ENCODE measurements around the gene ARHGEF4. TPM values are rescaled to one million over a fixed set of nuclear protein-coding genes. Genes with fewer than 3 reads are reported as not detected.

ARHGEF4 gene
- total and polyA plus RNA-seq, 8 donors, result 16.3 to 58.2 (median 19.8) TPM

DNA sequence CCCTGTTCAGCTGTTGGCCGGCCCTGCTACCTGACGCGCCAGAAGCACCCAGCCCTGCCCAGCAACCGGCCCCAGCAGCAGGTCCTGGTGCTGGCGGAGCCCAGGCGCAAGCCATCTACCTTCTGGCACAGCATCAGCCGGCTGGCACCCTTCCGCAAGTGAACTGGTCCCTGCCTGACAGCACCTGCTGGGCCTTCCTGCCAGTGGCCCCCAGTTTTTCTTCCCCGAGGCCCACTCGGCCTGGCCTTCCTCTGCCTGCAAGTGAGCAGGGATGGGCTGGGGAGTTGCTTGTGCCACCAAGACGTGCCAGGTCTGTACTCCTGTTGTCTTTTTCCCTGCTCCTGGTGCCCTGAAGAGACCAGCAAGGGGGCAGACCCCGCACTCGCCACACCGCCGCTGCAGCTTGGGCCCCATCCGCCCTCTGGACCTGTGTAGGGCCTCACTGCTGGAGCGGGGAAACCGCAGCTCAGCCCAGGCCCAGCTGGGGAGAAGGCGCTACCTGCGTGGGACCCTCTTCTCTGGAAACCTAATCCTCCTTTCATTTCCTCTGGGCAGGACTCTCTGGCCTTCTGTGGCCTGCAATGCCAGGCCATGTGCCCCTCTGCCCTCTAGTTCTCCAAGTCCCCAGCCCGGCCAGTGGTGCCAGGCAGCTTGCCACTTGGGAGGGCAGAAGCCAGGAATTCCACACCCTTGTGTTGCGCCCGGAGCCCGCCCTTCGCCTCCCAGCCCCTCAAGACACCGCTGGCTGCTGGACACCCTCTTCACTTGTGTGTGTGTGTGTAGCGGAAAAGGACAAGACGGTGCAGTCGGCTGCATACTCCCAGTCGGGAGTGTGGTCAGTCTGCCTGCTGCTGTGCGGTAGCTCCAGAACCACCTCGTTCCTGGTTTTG, 209.6 kb downstream of the ARHGEF4 start:
- 90 to 93% methylated on average over 31 to 32 of the region's 32 CpGs for WGBS, 2 donors
- TF ChIP-seq, protein P1, sequence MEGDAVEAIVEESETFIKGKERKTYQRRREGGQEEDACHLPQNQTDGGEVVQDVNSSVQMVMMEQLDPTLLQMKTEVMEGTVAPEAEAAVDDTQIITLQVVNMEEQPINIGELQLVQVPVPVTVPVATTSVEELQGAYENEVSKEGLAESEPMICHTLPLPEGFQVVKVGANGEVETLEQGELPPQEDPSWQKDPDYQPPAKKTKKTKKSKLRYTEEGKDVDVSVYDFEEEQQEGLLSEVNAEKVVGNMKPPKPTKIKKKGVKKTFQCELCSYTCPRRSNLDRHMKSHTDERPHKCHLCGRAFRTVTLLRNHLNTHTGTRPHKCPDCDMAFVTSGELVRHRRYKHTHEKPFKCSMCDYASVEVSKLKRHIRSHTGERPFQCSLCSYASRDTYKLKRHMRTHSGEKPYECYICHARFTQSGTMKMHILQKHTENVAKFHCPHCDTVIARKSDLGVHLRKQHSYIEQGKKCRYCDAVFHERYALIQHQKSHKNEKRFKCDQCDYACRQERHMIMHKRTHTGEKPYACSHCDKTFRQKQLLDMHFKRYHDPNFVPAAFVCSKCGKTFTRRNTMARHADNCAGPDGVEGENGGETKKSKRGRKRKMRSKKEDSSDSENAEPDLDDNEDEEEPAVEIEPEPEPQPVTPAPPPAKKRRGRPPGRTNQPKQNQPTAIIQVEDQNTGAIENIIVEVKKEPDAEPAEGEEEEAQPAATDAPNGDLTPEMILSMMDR (IDR thresholded peaks at IDR 0.05), result no peak
- no peak for FAIRE-seq
- Histone ChIP-seq H3K36me3 (peaks cover 2 to 30% (median 16%) of the 10 kb centered on the region in 3 donors), H3K27ac (no peak overlapping the region), H3K4me1 (peaks cover 4 to 9% (median 8%) of the 10 kb centered on the region in 3 donors), H3K27me3 (no peaks in the 10 kb centered on the region), H3K4me3 (no peak overlapping the region), H3K9me3 (no peaks in the 10 kb centered on the region)
- intact Hi-C loops (cut with DNase I), result no loop called here
- peak in 1 of 6 donors; percentile 79 for DNase-seq
- ATAC-seq, result no peak

- 92 to 96% methylated on average over 18 of the region's 18 CpGs for WGBS, 2 donors
- Histone ChIP-seq H3K9me3 (no peaks in the 10 kb centered on the region), H3K27me3 (no peaks in the 10 kb centered on the region), H3K27ac (no peak overlapping the region), H3K4me1 (peaks cover 0 to 1% (median 0%) of the 10 kb centered on the region in 3 donors), H3K36me3 (peaks cover 2 to 37% (median 23%) of the 10 kb centered on the region in 3 donors), H3K4me3 (no peak overlapping the region)
- ATAC-seq, result no peak
- intact Hi-C loops (cut with DNase I), result no loop called here
- no peak for FAIRE-seq
- DNase-seq, result no peak
- TF ChIP-seq, protein P1 (IDR thresholded peaks at IDR 0.05), result no peak
Measured at GRCh38 chr2:131046918-131047652, 210.4 kb downstream of the ARHGEF4 start.

- Histone ChIP-seq H3K4me3 (no peak overlapping the region), H3K4me1 (no peaks in the 10 kb centered on the region), H3K36me3 (peaks cover 2 to 46% (median 31%) of the 10 kb centered on the region in 3 donors), H3K9me3 (no peaks in the 10 kb centered on the region), H3K27me3 (no peaks in the 10 kb centered on the region), H3K27ac (no peak overlapping the region)
- no peak for FAIRE-seq
- intact Hi-C loops (cut with DNase I), result no loop called here
- no peak for DNase-seq
- TF ChIP-seq, protein P1 (IDR thresholded peaks at IDR 0.05), result no peak
- ATAC-seq, result no peak
- WGBS, 2 donors, result 84 to 86% methylated on average over 11 of the region's 11 CpGs
Measured at GRCh38 chr2:131047920-131048560, 211.3 kb downstream of the ARHGEF4 start.

DNA sequence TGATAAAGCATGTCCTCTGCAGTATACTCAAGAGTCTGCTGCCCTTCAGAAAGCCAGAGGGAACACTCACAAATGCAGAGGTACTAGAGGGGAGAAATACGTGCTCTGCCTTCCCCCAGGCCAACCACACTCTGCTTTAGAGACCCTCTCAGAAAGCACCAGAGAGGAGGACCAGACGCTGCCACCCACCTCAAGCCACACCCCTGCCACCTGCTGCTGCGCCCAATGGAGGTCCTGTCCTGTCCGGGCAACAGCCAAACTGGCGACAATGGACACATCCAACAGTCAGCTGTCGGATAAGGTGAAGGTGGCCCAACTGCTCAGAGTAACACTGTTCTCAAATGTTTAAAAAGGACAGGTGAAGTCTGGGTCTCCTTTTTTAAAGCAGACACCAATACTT, 211.9 kb downstream of the ARHGEF4 start:
- intact Hi-C loops (cut with DNase I), result no loop called here
- Histone ChIP-seq H3K4me1 (no peaks in the 10 kb centered on the region), H3K27me3 (no peaks in the 10 kb centered on the region), H3K9me3 (no peaks in the 10 kb centered on the region), H3K27ac (no peak overlapping the region), H3K36me3 (peaks cover 2 to 52% (median 31%) of the 10 kb centered on the region in 3 donors), H3K4me3 (no peak overlapping the region)
- 89 to 95% methylated on average over 6 of the region's 6 CpGs for WGBS, 2 donors
- TF ChIP-seq, protein P1 (IDR thresholded peaks at IDR 0.05), result no peak
- FAIRE-seq, result no peak
- ATAC-seq, result no peak
- no peak for DNase-seq
